ENCODE measurements around the gene RPL39L.
A peak's percentile ranks its signal among the peaks of the same experiment; 100 is the strongest.

RPL39L gene

GRCh38 chr3:187082758-187083375 is 56.4 kb downstream of the RPL39L start:
- Histone ChIP-seq H3K27ac (ENCODE audit: extremely low read depth, low read depth, low read length) (no peak overlapping the region), H3K9me3 (ENCODE audit: control insufficient read depth, insufficient read depth, low read depth, low read length) (no peaks in the 10 kb centered on the region), H3K36me3 (ENCODE audit: control insufficient read depth in 2 of 2, insufficient read depth in 1 of 2, low read length in 2 of 2) (no peaks in the 10 kb centered on the region), H3K4me1 (ENCODE audit: control insufficient read depth, insufficient read depth, low read length) (no peaks in the 10 kb centered on the region), H3K4me3 (ENCODE audit: low read depth, low read length) (no peak overlapping the region)
- ChIA-PET CTCF (no interaction called here), POLR2A (no interaction called here)
- TF ChIP-seq ZNF280D (tag by site-specific recombination; IDR thresholded peaks at IDR 0.05) (no peak), ZNF155 (tag by site-specific recombination; IDR thresholded peaks at IDR 0.05) (no peak), ZNF23 (tag by site-specific recombination; IDR thresholded peaks at IDR 0.05; ENCODE audit: borderline replicate concordance) (no peak), ZBTB49 (tag by site-specific recombination; IDR thresholded peaks at IDR 0.05; ENCODE audit: low read depth) (no peak), ZNF175 (tag by site-specific recombination; IDR thresholded peaks at IDR 0.05) (no peak), KLF7 (tag by site-specific recombination; IDR thresholded peaks at IDR 0.05; ENCODE audit: borderline replicate concordance) (no peak), ZNF544 (tag by site-specific recombination; IDR thresholded peaks at IDR 0.05) (no peak), ZNF416 (tag by site-specific recombination; IDR thresholded peaks at IDR 0.05) (no peak), ZNF624 (tag by site-specific recombination; IDR thresholded peaks at IDR 0.05) (no peak), ZNF521 (tag by site-specific recombination; IDR thresholded peaks at IDR 0.05) (no peak), HOXA7 (CRISPR knock-in tag; IDR thresholded peaks at IDR 0.05; ENCODE audit: borderline replicate concordance) (no peak), ZNF169 (tag by site-specific recombination; IDR thresholded peaks at IDR 0.05) (no peak), ZNF132 (tag by site-specific recombination; IDR thresholded peaks at IDR 0.05; ENCODE audit: borderline replicate concordance) (no peak)

- Histone ChIP-seq H3K36me3 (ENCODE audit: control insufficient read depth in 2 of 2, insufficient read depth in 1 of 2, low read length in 2 of 2) (no peaks in the 10 kb centered on the region), H3K4me3 (ENCODE audit: low read depth, low read length) (no peak overlapping the region), H3K27ac (ENCODE audit: extremely low read depth, low read depth, low read length) (no peak overlapping the region), H3K9me3 (ENCODE audit: control insufficient read depth, insufficient read depth, low read depth, low read length) (no peaks in the 10 kb centered on the region), H3K4me1 (ENCODE audit: control insufficient read depth, insufficient read depth, low read length) (no peaks in the 10 kb centered on the region)
- ChIA-PET POLR2A (no interaction called here), CTCF (no interaction called here)
- TF ChIP-seq HOXD13 (CRISPR knock-in tag; IDR thresholded peaks at IDR 0.05; ENCODE audit: borderline replicate concordance) (no peak), SETDB1 (IDR thresholded peaks at IDR 0.05; ENCODE audit: insufficient read length, low read length) (peak; percentile 17), MEIS1 (CRISPR knock-in tag; IDR thresholded peaks at IDR 0.05; ENCODE audit: borderline replicate concordance) (no peak), GLI2 (tag by site-specific recombination; IDR thresholded peaks at IDR 0.05; ENCODE audit: borderline replicate concordance, low read depth) (no peak)
These were observed 58.4 kb downstream of the RPL39L start for GRCh38 chr3:187080799-187081450.
